H1 (cell line): Measurements from ENCODE around the gene DAB2IP. TPM values are rescaled to one million over a fixed set of nuclear protein-coding genes. Genes with fewer than 3 reads are reported as not detected.

Source experiments
- CTCF ChIA-PET: fragments of 300-600 bp; sonication (Branson Sonifier 250); formaldehyde crosslinking; loops from one replicate; lab custom pipeline; 2021; ENCODE audit not compliant: partially characterized antibody; lab: Charles Lee
- POLR2A ChIA-PET: fragments of 300-600 bp; sonication (Branson Sonifier 250); formaldehyde crosslinking; loops from one replicate; lab custom pipeline; 2021; ENCODE audit warnings: inconsistent platforms; ENCODE audit not compliant: partially characterized antibody; lab: Charles Lee
- DNase-seq, 2 experiments: peaks; one replicate each; pipeline versions ENCODE4 v3.0.0 to v3.0.0-alpha.2; 2010 to 2022; ENCODE audit warnings: low spot score in 2 of 2, low read depth in 1 of 2, mixed read lengths in 1 of 2
- FAIRE-seq: peaks from 2 replicates; lab custom pipeline; 2011; peaks lifted over from hg19 to GRCh38; lab: Jason Lieb, UNC
- H2AFZ ChIP-seq: 2 replicates; pipeline ENCODE4 v1.8.1; 2012; ENCODE audit warnings: low read length, inconsistent platforms
- H2AK5ac ChIP-seq: 2 replicates; pipeline ENCODE4 v1.6.1; 2013; ENCODE audit warnings: low read depth, low read length
- H2BK120ac ChIP-seq: replicated peaks from 2 replicates; pipeline ENCODE3; 2013; ENCODE audit warnings: low read depth, low read length, inconsistent platforms
- H2BK12ac ChIP-seq: 2 replicates; pipeline ENCODE4 v1.6.1; 2013; ENCODE audit warnings: low read depth, low read length
- H2BK15ac ChIP-seq: 2 replicates; pipeline ENCODE4 v1.6.1; 2013; ENCODE audit warnings: low read length
- H2BK20ac ChIP-seq: 2 replicates; pipeline ENCODE4 v1.6.1; 2013; ENCODE audit warnings: low read length
- H2BK5ac ChIP-seq: 2 replicates; pipeline ENCODE4 v1.6.1; 2013; ENCODE audit warnings: low read depth, low read length
- H3K14ac ChIP-seq: 2 replicates; pipeline ENCODE4 v1.6.1; 2013; ENCODE audit warnings: inconsistent platforms; ENCODE audit not compliant: insufficient read length
- H3K18ac ChIP-seq: 2 replicates; pipeline ENCODE4 v1.6.1; 2013; ENCODE audit warnings: low read length; ENCODE audit errors: extremely low read depth
- H3K23ac ChIP-seq: 2 replicates; pipeline ENCODE4 v1.6.1; 2013; ENCODE audit warnings: inconsistent platforms; ENCODE audit not compliant: insufficient read length
- H3K23me2 ChIP-seq: 2 replicates; pipeline ENCODE4 v1.6.1; 2013; ENCODE audit warnings: low read depth, low read length
- H3K27ac ChIP-seq: 2 replicates; pipeline ENCODE4 v1.6.1; 2011; ENCODE audit warnings: low read depth, low read length, inconsistent platforms
- H3K27me3 ChIP-seq, 4 experiments: replicated peaks in 1 of 4; 1 replicate in 1 of 4; 2 replicates in 3 of 4; pipeline versions ENCODE4 v1.6.1 to v1.8.1; 2011 to 2013; ENCODE audit warnings: low read length in 3 of 4, mild to moderate bottlenecking in 3 of 4, inconsistent platforms in 2 of 4, mixed read lengths in 2 of 4, moderate library complexity in 1 of 4; ENCODE audit not compliant: control insufficient read depth in 3 of 4, insufficient read depth in 3 of 4; ENCODE audit errors: extremely low read depth in 1 of 4
- H3K36me3 ChIP-seq, 4 experiments: 2 replicates each; pipeline versions ENCODE4 v1.6.1 to v1.8.1; 2011 to 2013; ENCODE audit warnings: mild to moderate bottlenecking in 4 of 4, low read length in 3 of 4, moderate library complexity in 2 of 4, control low read depth in 1 of 4, inconsistent platforms in 1 of 4; ENCODE audit not compliant: insufficient read depth in 4 of 4, control insufficient read depth in 2 of 4
- H3K4ac ChIP-seq: replicated peaks from 2 replicates; pipeline ENCODE3; 2013; ENCODE audit warnings: low read length, low read depth, mixed read lengths, inconsistent platforms; ENCODE audit not compliant: insufficient read length
- H3K4me1 ChIP-seq, 4 experiments: replicated peaks in 1 of 4; 1 replicate in 1 of 4; 2 replicates in 3 of 4; pipeline versions ENCODE4 v1.6.1 to v1.8.1; 2011 to 2013; ENCODE audit warnings: low read length in 3 of 4, inconsistent platforms in 2 of 4, mixed read lengths in 1 of 4; ENCODE audit not compliant: insufficient read depth in 4 of 4, control insufficient read depth in 3 of 4
- H3K4me2 ChIP-seq, 2 experiments: 2 replicates each; pipeline versions ENCODE4 v1.6.1 to v1.8.1; 2011 to 2013; ENCODE audit warnings: low read depth in 2 of 2, low read length in 2 of 2, control low read depth in 1 of 2, inconsistent platforms in 1 of 2, mild to moderate bottlenecking in 1 of 2; ENCODE audit not compliant: insufficient read depth in 1 of 2
- H3K4me3 ChIP-seq, 4 experiments: fragments of 200-600, 300-600 bp in 1 of 4; sonication (generic), shearing (Covaris generic), sonication (Bioruptor Twin) in 1 of 4; 2 replicates each; pipeline versions ENCODE4 v1.5.1 to v1.8.1; 2011 to 2016; ENCODE audit warnings: low read length in 4 of 4, low read depth in 3 of 4, control low read depth in 2 of 4, inconsistent platforms in 2 of 4, mild to moderate bottlenecking in 2 of 4, mixed read lengths in 1 of 4, moderate library complexity in 1 of 4; ENCODE audit not compliant: insufficient read depth in 2 of 4; ENCODE audit errors: extremely low read depth in 1 of 4
- H3K56ac ChIP-seq: replicated peaks from 2 replicates; pipeline ENCODE3; 2013; ENCODE audit warnings: low read depth, mild to moderate bottlenecking, mixed read lengths, low read length, inconsistent platforms; ENCODE audit not compliant: insufficient read length
- H3K79me1 ChIP-seq: 2 replicates; pipeline ENCODE4 v1.6.1; 2013; ENCODE audit warnings: low read depth, low read length, control low read depth
- H3K79me2 ChIP-seq, 2 experiments: 2 replicates each; pipeline versions ENCODE4 v1.6.1 to v1.8.1; 2012 to 2013; ENCODE audit warnings: low read length in 2 of 2, mild to moderate bottlenecking in 2 of 2, inconsistent platforms in 1 of 2; ENCODE audit not compliant: insufficient read depth in 2 of 2, control insufficient read depth in 1 of 2
- H3K9ac ChIP-seq, 4 experiments: replicated peaks in 1 of 4; 1 replicate in 1 of 4; 2 replicates in 3 of 4; pipeline versions ENCODE4 v1.6.1 to v1.8.1; 2011 to 2013; ENCODE audit warnings: low read depth in 3 of 4, low read length in 3 of 4, control low read depth in 2 of 4, mild to moderate bottlenecking in 2 of 4, moderate library complexity in 2 of 4, inconsistent platforms in 1 of 4; ENCODE audit errors: extremely low read depth in 1 of 4
- H3K9me3 ChIP-seq, 2 experiments: 2 replicates each; pipeline versions ENCODE4 v1.6.1 to v1.8.1; 2012 to 2013; ENCODE audit warnings: mild to moderate bottlenecking in 2 of 2, moderate library complexity in 2 of 2, control low read depth in 1 of 2, inconsistent platforms in 1 of 2, low read depth in 1 of 2, low read length in 1 of 2, mixed read lengths in 1 of 2; ENCODE audit not compliant: insufficient read depth in 2 of 2
- H4K20me1 ChIP-seq, 2 experiments: replicated peaks in 1 of 2; 2 replicates each; pipeline versions ENCODE3 to v1.8.1; 2011 to 2013; ENCODE audit warnings: inconsistent platforms in 2 of 2, low read length in 2 of 2, mild to moderate bottlenecking in 1 of 2; ENCODE audit not compliant: insufficient read depth in 2 of 2, control insufficient read depth in 1 of 2
- H4K5ac ChIP-seq: 2 replicates; pipeline ENCODE4 v1.6.1; 2013; ENCODE audit warnings: low read length, low read depth, mixed read lengths, inconsistent platforms; ENCODE audit not compliant: insufficient read length
- H4K8ac ChIP-seq: 2 replicates; pipeline ENCODE4 v1.8.0; 2013; ENCODE audit warnings: mild to moderate bottlenecking, moderate library complexity, low read length, inconsistent platforms; ENCODE audit not compliant: insufficient read depth; ENCODE audit errors: extremely low read depth
- H4K91ac ChIP-seq: replicated peaks from 2 replicates; pipeline ENCODE3; 2013; ENCODE audit warnings: low read length, mixed read lengths, inconsistent platforms; ENCODE audit not compliant: insufficient read length
- BCL11A ChIP-seq, 2 experiments: IDR thresholded peaks; one replicate each; pipeline ENCODE4 v1.6.1; 2011; ENCODE audit warnings: low read depth in 2 of 2, low read length in 2 of 2, mild to moderate bottlenecking in 2 of 2
- BRCA1 ChIP-seq: IDR thresholded peaks from 2 replicates; pipeline ENCODE4 v1.6.1; 2012; ENCODE audit warnings: low read depth, low read length, improper control_type of control experiment
- CBX8 ChIP-seq: fragments of 300-800, 300-1000 bp; sonication (generic); IDR thresholded peaks from 2 replicates; pipeline ENCODE4 v1.7.1; 2016; ENCODE audit warnings: low read depth, low read length, borderline replicate concordance
- CHD2 ChIP-seq: IDR thresholded peaks from 2 replicates; pipeline ENCODE4 v1.6.1; 2012; ENCODE audit warnings: low read length, improper control_type of control experiment
- CREB1 ChIP-seq: IDR thresholded peaks from 2 replicates; pipeline ENCODE4 v1.6.1; 2012; ENCODE audit warnings: inconsistent platforms
- GTF2F1 ChIP-seq: IDR thresholded peaks from 2 replicates; pipeline ENCODE4 v1.6.1; 2012; ENCODE audit warnings: low read depth, low read length, improper control_type of control experiment, borderline replicate concordance
- JUND ChIP-seq: IDR thresholded peaks from 2 replicates; pipeline ENCODE4 v1.6.1; 2011; ENCODE audit warnings: mild to moderate bottlenecking, improper control_type of control experiment, low read length
- KDM4A ChIP-seq: IDR thresholded peaks from one replicate; pipeline ENCODE4 v1.7.1; 2012; ENCODE audit warnings: low read depth, mild to moderate bottlenecking, moderate library complexity, low read length, inconsistent platforms; ENCODE audit not compliant: severe bottlenecking
- KDM5A ChIP-seq: fragments of 200-600 bp; IDR thresholded peaks from 2 replicates; pipeline ENCODE4 v1.7.1; 2012; ENCODE audit warnings: mild to moderate bottlenecking, low read length, inconsistent platforms, mixed read lengths
- SIX5 ChIP-seq: IDR thresholded peaks from 2 replicates; pipeline ENCODE4 v1.6.1; 2011; ENCODE audit warnings: mild to moderate bottlenecking, low read depth, low read length
- SUZ12 ChIP-seq: fragments of 200-600 bp; sonication (generic); IDR thresholded peaks from 2 replicates; pipeline ENCODE4 v1.6.1; 2012; ENCODE audit warnings: mild to moderate bottlenecking, inconsistent platforms, low read length, moderate library complexity, mixed read lengths
- TEAD4 ChIP-seq: IDR thresholded peaks from 2 replicates; pipeline ENCODE4 v1.6.1; 2012; ENCODE audit warnings: low read depth, low read length, inconsistent platforms, mixed read lengths
- USF2 ChIP-seq: IDR thresholded peaks from 2 replicates; pipeline ENCODE4 v1.6.1; 2011; ENCODE audit warnings: low read length, improper control_type of control experiment
- WGBS, 2 experiments: shearing (Covaris generic) in 1 of 2; methylation state at CpG; one replicate each; pipeline versions ENCODE4 v1.1.6 to v1.1.7; 2013 to 2015; ENCODE audit warnings: low lambda C conversion rate in 2 of 2, mixed read lengths in 2 of 2, inconsistent platforms in 1 of 2, low coverage in 1 of 2, missing lambda C conversion rate in 1 of 2; ENCODE audit not compliant: insufficient replicate concordance in 2 of 2, insufficient coverage in 1 of 2, insufficient read length in 1 of 2; ENCODE audit errors: extremely low coverage in 1 of 2, missing lambda C conversion rate in 1 of 2; 5-methylcytosine and 5-hydroxymethylcytosine counted together
- polyA plus RNA-seq, 7 experiments: library from polyadenylated mRNA; depleted of rRNA in 3 of 7; stranded (reverse) in 5 of 7; unstranded in 2 of 7; fragments of >200 nt in 5 of 7; fragments of 200-250 nt in 2 of 7; gene quantifications; 1 replicate in 5 of 7; 2 replicates in 1 of 7; 4 replicates in 1 of 7; pipeline versions ENCODE4 v1.2.1 to v1.2.3, GENCODE V29; 2011 to 2013; ENCODE audit warnings: missing spikeins in 2 of 7, mixed read lengths in 2 of 7
- total RNA-seq: library from RNA; stranded (reverse); fragmentation: NEBNext Ultra II Directional; extraction: Animal tissue kit (Norgen Biotek cat#: 25700); gene quantifications from 2 replicates; pipeline ENCODE4 v1.2.1, GENCODE V29; 2021

Gene DAB2IP
- total and polyA plus RNA-seq, 2 of the 8 experiments (the other 6 are each of a cell fraction or from before 2014, with no cell fraction given), result 19.7 to 39.5 TPM

- Histone ChIP-seq H3K23me2 (0 out of 2 replicates have a peak, but pooled peaks cover 1% of the 10 kb centered on the region), H2BK20ac (no peak overlapping the region), H3K79me1 (peaks cover 2% of the 10 kb centered on the region; the same call in 1 of the 2 replicates), H3K9ac (no peak overlapping the region), H3K14ac (no peak overlapping the region), H3K27ac (no peak overlapping the region), H2AFZ (no peak overlapping the region), H3K4me2 (no peak overlapping the region), H3K56ac (no peak overlapping the region), H2BK120ac (no peak overlapping the region), H2BK15ac (no peak overlapping the region), H2BK5ac (no peak overlapping the region), H4K8ac (no peak overlapping the region), H4K5ac (no peak overlapping the region), H3K4me3 (no peak overlapping the region), H3K4ac (no peak overlapping the region), H2AK5ac (no peak overlapping the region), H3K27me3 (no peaks in the 10 kb centered on the region; a peak in 1 of 7 replicates), H3K18ac (no peak overlapping the region), H4K91ac (no peak overlapping the region), H3K23ac (no peak overlapping the region), H3K79me2 (no peaks in the 10 kb centered on the region; a peak in 1 of 4 replicates), H3K4me1 (peaks cover 0 to 7% (median 1%) of the 10 kb centered on the region in 4 experiments; a peak in 2 of 7 replicates), H2BK12ac (no peak overlapping the region), H3K36me3 (no peaks in the 10 kb centered on the region), H4K20me1 (peaks cover 4 to 26% of the 10 kb centered on the region in 2 experiments), H3K9me3 (no peaks in the 10 kb centered on the region)
- ChIA-PET CTCF (interaction anchor here (1.2 to 2.5 kb wide), 2 partner anchors 16 to 54 kb away, joined by 3 to 14 read pairs; no protein-coding TSS in a partner anchor), POLR2A (no interaction called here)
- WGBS, 2 experiments, result 90% methylated on average over 9 of the region's 9 CpGs; no CpG with 5 or more reads in 1 of the 2 experiments
- no peak for TF ChIP-seq CREB1
- no peak for TF ChIP-seq USF2
- TF ChIP-seq SIX5, result no peak
- TF ChIP-seq GTF2F1, result no peak
- TF ChIP-seq BCL11A (IDR thresholded peaks at IDR 0.05; ENCODE audit: low read depth in 2 of 2, low read length in 2 of 2), result no peak
- no peak for TF ChIP-seq KDM5A
- TF ChIP-seq JUND, result no peak
- TF ChIP-seq SUZ12, result no peak
- no peak for TF ChIP-seq KDM4A
- no peak for TF ChIP-seq CHD2
- no peak for TF ChIP-seq TEAD4
- no peak for TF ChIP-seq BRCA1
- TF ChIP-seq CBX8, result no peak
- FAIRE-seq, result no peak
- DNase-seq, result no peak
These were observed 16.5 kb downstream of the DAB2IP start for GRCh38 chr9:121667890-121668289.
